ENCODE data around the gene HGFAC.

DNA sequence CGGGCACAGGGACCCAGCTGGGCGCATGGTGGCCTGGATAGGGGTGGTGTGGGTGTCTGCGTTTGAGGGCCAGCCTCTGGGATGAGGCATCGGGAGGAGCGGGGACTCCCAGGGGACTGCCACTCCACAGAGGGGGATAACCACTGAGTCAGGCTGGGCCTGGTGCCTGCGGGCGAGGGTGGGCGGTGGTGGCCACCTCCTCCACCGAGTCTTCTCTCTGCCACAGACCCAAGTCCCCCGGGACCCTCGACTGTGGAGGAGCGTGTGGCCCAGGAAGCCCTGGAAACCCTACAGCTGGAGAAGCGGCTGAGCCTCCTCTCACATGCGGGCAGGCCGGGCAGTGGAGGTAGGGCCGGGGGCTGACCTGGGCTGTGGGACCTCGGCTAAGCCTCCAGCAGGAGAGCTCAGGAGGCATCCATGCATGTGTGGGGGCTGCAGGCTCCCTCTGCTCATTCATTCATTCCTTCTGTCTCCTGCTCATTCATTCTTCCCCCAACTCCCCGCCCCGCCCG lies 47.7 kb downstream of the HGFAC start:
- TF ChIP-seq POLR2A (IDR thresholded peaks at IDR 0.05; ENCODE audit: low read depth) (no peak), EP300 (IDR thresholded peaks at IDR 0.05) (no peak), POLR2AphosphoS5 (IDR thresholded peaks at IDR 0.05) (no peak)
- TF ChIP-seq, protein P1, sequence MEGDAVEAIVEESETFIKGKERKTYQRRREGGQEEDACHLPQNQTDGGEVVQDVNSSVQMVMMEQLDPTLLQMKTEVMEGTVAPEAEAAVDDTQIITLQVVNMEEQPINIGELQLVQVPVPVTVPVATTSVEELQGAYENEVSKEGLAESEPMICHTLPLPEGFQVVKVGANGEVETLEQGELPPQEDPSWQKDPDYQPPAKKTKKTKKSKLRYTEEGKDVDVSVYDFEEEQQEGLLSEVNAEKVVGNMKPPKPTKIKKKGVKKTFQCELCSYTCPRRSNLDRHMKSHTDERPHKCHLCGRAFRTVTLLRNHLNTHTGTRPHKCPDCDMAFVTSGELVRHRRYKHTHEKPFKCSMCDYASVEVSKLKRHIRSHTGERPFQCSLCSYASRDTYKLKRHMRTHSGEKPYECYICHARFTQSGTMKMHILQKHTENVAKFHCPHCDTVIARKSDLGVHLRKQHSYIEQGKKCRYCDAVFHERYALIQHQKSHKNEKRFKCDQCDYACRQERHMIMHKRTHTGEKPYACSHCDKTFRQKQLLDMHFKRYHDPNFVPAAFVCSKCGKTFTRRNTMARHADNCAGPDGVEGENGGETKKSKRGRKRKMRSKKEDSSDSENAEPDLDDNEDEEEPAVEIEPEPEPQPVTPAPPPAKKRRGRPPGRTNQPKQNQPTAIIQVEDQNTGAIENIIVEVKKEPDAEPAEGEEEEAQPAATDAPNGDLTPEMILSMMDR (IDR thresholded peaks at IDR 0.05): no peak
